LNCAP (cell line): ENCODE measurements around the gene TAF9.

Experiments used
- TF ChIP-seq, protein P1 (sequence below): fragments of 450-650 bp; IDR thresholded peaks from 2 replicates; pipeline ENCODE4 v1.5.1; 2017; ENCODE audit warnings: mild to moderate bottlenecking

The TAF9 gene

GRCh38 chr5:69360442-69360841 lies 8.9 kb downstream of the TAF9 start:
- TF ChIP-seq, protein P1, sequence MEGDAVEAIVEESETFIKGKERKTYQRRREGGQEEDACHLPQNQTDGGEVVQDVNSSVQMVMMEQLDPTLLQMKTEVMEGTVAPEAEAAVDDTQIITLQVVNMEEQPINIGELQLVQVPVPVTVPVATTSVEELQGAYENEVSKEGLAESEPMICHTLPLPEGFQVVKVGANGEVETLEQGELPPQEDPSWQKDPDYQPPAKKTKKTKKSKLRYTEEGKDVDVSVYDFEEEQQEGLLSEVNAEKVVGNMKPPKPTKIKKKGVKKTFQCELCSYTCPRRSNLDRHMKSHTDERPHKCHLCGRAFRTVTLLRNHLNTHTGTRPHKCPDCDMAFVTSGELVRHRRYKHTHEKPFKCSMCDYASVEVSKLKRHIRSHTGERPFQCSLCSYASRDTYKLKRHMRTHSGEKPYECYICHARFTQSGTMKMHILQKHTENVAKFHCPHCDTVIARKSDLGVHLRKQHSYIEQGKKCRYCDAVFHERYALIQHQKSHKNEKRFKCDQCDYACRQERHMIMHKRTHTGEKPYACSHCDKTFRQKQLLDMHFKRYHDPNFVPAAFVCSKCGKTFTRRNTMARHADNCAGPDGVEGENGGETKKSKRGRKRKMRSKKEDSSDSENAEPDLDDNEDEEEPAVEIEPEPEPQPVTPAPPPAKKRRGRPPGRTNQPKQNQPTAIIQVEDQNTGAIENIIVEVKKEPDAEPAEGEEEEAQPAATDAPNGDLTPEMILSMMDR: no peak

DNA sequence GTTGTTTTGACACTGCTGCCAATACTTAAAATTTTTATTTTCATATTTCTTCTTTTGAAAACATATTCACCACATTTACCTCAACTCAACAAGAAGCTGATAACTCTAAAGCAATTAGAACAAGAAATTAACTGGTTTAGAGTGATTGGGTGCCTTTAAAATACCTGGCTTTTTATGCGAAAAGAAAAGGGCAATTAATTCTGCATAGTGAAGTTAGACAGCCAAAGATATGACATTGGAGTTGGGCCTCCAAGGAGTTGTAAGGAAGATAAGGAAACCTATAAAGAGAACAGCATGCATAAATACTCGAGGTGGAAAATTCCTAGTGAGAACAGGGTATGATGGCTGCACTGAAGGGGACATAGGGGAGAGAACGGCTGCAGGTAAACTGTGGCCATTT lies 9.6 kb downstream of the TAF9 start:
- TF ChIP-seq, protein P1: no peak

DNA sequence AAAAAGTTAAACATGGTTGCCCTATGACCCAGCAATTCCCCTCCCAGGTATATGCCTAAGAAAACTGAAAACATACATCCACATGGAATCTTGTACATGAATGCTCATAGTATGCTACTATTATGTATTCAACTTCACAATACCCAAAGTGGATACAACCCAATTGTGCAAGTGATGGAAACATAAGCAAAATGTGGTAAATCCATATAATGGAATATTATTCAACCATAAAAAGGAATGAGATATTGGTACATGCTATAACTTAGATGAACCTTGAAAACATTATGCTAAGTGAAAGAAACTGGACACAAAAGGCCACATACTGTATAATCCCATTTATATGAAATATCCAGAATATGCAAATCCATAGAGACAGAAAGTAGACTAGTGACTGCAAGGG lies 18.7 kb downstream of the TAF9 start:
- TF ChIP-seq, protein P1: no peak

- TF ChIP-seq, protein P1: no peak
Measured at GRCh38 chr5:69343083-69343482, 26.2 kb downstream of the TAF9 start.

GRCh38 chr5:69341520-69342161 lies 27.7 kb downstream of the TAF9 start:
- TF ChIP-seq, protein P1: no peak

DNA sequence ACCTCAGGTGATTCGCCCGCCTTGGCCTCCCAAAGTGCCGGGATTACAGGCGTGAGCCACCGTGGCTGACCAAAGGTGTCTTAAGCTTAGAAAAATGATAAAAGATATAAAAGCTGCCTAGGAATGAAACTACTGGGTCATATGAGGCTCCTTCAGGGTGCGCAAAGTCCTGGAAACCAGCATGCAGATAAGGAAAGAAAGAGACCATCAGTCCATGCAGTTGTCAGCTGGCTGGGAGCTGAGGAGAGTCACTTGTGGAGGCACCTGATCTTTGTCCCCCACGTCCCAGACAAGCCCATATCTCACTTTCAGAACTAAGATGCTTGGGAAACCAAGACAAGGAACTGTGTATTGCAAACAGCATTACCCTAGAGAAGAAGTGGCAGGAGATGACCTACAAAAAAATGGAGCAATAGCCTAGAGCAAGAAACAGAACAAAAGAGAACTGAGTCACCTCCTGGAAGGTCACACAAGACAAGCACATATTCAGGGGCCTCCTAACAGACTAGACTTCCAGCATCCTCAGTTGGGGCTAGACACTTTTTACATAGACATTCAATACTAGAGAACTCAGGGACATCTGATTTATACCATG lies 33.9 kb downstream of the TAF9 start:
- TF ChIP-seq, protein P1: no peak

DNA sequence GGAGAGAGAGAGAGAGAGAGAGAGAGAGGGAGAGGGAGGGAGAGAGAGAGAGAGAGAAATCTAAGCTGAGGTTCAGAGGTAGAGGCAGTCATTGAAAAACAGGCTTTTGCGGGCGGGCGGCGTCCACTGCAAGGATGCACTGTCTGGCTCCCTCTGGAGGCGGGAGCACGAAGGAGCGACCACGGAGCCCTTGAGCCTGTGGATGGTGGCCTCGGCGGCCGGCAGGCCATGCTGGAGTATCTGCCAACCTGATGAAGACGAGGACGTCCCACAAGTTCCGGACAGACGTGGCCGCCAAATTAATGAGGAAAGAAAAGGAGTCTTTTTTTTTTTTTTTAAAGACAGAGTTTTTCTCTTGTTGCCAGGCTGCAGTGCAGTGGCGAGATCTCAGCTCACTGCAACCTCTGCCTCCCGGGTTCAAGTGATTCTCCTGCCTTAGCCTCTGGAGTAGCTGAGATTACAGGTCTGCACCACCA lies 34.5 kb downstream of the TAF9 start:
- TF ChIP-seq, protein P1: peak; percentile 77
